KG1 (cell line): Measurements from ENCODE around the gene DDRGK1.
A peak's percentile ranks its signal among the peaks of the same experiment; 100 is the strongest.
"Not testable (repeated sequence)": the region's sequence is repeated elsewhere in the genome, so short reads cannot be mapped to it uniquely, and the experiment has no call there.

Source experiments
- DNase-seq: peaks from one replicate; lab custom pipeline; 2025; lab: John Stamatoyannopoulos, UW

The DDRGK1 gene

GRCh38 chr20:3215359-3215917 is 11.0 kb upstream of the DDRGK1 start:
- DNase-seq, result not testable (repeated sequence)

- DNase-seq, result no peak
Measured at GRCh38 chr20:3213226-3213625, 8.7 kb upstream of the DDRGK1 start.

- no peak for DNase-seq
Measured at GRCh38 chr20:3210346-3210745, 5.9 kb upstream of the DDRGK1 start.

DNA sequence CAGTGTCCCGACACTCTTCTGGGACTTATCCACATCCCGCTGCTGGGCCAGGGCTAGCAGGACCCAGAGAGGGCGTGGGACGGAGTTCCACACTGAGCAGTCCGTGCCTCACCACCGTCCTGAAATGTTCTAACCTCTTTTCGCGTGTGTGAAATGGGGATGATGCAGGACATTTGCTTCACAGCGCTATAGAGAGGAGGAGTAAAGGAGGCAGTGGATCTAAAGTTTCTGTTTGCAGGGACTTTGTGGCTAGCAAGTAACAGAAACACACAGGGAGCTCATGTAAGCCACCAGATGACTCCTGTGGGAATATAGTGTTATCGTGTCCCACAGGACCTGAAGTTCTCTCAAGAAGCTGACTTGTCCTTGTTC is 5.5 kb upstream of the DDRGK1 start:
- DNase-seq, result peak; percentile 21

DNA sequence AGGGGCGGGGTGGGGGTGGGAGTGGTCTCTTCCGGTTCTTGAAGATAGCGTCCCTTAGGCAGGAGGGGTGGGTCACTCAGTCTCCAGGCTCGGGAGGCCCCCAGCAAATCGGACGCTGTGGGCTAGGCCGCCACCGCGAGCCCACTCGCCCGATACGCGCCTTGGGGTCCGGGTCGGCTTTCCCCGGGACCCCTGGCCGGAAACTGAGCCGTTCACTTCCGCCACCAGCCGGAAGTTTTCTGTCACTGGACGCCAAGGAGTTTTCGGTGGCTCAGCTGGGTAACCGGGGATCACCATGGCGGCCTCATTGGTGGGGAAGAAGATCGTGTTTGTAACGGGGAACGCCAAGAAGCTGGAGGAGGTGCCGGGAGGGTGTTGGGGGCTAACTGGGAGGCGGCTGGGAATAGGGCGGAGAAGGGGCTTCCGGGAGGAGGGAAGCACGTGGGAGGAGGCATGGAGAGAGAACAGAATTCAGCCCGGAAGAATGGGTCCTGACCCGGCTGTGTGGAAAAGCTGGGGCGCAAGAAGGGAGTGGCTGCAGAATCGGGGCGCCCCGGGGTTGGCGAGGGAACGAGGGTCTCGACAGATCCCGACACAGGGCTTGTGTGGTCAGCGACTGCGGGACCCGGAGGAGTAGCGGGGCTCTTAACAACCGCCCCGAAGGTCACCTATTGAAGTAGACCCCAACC is 4.9 kb upstream of the DDRGK1 start, which contains the start of gene ITPA:
Gene ITPA, plus strand, starts transcription at position 242 of the 689 bp plus-strand sequence. Its CDS starts 54 bp downstream, at position 296.
- peak; percentile 53 for DNase-seq

DNA sequence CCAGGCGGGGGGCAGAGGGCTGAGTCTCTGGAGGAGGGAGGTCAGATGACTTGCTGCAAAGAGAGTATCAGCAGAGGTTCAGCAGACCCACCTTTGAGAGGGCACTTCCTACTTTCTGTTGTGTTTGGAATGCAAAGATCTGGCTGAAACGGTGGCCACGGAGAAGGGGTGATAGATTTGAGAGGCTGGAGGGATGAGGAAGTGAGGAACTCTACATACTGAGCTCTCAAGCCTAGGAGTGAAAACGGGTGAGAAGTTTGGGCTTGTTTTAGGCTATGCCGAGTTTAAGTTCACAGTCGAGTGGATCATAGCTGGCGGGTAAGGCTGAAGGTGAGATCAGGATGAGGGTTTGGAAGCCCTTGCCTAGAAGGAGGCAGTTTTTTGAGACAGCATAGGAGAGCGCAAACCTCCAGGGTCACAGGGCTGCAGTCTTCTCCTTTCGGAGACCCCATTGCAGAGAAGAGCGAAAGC is 4.3 kb upstream of the DDRGK1 start:
- no peak for DNase-seq

- DNase-seq, result no peak
Measured at GRCh38 chr20:3203315-3204123, 963 bp downstream of the DDRGK1 start.

- DNase-seq, result no peak
Measured at GRCh38 chr20:3202965-3203314, 1.5 kb downstream of the DDRGK1 start.

GRCh38 chr20:3199976-3200755 is 4.3 kb downstream of the DDRGK1 start:
- no peak for DNase-seq

- DNase-seq, result no peak
Measured at GRCh38 chr20:3199206-3199605, 5.3 kb downstream of the DDRGK1 start.

DNA sequence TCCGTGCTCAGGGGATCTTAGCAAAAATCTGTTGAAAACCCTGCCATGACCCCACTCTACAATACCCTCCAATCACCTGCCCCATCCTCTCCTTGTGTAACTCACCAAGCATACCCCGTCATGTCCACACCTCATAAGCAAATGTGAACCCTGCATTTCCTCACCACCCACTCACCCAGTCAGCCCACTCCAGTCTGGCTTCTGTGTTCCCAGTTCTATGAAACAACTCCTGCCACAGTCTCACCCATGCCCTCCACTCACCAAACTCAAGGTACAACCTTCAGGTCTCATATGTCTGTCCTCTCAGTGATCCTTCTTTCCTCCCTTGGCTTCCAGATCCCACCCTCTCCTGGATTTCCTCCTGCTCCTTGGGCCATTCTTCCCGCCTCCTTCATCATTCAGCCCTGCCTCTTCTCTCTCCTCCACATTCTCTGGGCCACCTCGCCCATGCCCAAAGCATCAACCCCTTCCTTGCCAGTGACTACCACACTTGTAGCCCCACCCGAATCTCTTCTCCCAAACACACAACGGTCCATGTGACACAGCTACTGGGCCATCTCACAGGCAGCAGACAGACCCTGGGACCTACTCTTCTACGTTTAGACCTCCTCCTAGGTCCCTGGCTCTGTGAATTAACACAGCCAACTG is 8.8 kb downstream of the DDRGK1 start:
- DNase-seq, result no peak

DNA sequence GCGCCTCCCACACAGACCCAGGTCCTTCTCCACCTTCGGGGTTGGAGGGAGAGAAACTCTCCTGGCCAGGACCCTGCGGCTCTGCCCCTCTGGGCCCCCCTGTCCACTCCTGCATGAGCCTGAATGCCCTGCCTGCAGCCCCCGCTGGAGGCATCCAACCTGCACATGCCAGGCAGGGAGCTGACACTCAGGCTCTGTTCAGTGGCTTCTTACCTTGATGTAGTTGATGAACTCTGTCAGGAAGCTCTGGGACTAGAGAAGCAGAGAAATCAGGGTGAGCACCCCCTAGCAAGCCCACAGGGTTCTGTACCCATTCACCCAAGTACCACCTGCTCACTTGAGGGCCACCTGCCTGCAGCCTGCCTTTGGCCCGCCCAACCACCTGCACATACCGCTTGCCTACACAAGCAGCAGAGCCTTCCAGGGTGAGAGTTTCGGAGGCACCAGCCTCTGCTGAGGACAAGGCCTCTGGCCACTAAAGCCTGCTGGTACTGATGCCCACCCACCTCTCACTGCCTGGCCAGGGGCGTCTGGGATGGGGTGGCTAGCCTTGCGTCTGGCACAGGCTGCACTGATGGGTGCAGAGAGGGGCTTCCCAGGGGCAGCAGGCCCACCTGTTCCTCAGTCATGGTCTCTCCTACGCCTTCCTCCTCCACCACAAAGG is 9.7 kb downstream of the DDRGK1 start:
- DNase-seq, result no peak

DNA sequence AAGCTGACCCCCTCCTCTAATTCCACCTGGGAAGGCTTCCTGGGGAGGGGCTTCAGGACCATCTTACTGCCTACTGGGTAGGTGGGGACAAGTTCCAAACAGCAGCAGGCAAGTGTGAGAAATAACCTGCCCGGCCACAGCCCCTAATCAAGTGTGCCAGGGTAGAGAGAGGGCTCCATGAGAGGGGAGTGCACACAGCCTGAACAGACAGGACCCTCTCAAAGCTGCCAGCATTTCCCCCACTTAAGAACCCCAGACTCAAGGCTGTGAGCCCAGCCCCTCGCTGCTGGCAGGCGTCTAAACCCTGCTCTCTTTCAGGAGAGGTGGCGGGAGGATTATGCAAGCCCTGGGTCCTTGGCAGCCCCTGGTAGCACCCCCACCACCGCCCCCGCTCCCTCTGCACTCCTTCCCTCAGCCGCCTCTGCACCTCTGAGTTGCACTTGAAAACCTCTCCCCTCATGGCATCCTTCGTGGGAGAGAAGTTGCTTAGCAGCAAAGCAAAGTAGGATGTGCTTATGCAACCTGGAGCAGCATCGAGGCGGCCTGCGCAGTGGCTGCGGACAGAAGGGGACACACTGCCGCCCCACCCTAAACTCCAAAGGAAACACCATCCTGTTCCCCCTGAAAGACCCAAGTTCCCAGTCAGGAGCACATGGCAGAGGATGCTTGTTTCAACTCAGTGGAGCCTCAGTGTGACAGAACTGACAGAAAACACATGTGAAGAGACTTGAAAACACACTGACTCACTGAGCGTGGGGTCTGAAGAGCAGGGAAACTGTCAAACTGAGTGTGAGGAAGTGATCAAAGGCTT is 10.5 kb downstream of the DDRGK1 start:
- DNase-seq, result no peak

- no peak for DNase-seq
Measured at GRCh38 chr20:3192226-3193015, 12.1 kb downstream of the DDRGK1 start.

DNA sequence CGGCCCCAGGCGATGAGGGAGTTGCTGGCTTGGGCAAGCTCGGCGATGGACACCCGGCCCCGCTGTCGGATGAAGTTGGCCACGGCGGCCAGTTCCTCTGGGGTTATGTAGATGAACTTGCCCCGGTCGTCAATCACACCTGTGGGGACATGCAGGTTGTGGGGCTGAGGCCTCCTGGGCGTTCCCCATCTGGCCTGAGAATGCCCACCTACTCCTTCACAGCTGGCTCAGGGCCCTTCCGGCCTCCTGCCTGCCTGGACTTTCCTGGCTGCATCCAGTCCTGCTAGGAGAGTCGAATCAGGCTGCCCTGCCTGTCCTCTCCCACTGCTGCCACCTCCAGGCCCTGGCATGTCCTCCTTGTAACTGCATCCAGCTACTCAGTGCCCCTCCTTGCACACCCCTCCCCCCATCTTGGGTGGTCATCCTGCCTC is 13.8 kb downstream of the DDRGK1 start:
- DNase-seq, result no peak

DNA sequence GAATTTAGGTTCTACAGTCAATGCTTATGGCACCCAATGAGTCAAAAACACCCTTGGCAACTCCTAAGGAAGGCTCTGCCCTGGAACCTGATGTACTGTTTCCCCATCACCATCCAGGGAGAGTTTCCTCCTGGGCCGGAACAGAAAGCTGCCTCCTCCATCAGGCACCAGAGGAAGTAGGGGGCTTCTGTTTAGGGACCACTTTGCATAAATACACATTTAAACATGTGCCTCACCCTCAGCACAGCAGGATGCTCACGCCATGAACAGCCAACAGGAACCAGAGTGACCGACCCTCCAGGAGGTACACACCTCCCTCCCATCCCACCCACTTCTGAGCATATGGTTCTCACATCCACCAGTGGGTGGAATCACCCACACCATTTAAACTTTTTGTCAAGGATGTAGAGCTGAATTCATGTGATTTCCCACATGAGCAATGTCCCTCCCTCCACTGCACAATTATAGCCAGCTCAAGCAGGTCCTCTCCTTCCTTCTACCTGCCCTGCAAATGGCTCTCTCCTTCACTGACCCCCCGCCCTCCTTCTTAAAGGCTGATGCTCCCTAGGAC is 14.8 kb downstream of the DDRGK1 start:
- no peak for DNase-seq

GRCh38 chr20:3188823-3189413 is 15.6 kb downstream of the DDRGK1 start:
- no peak for DNase-seq

DNA sequence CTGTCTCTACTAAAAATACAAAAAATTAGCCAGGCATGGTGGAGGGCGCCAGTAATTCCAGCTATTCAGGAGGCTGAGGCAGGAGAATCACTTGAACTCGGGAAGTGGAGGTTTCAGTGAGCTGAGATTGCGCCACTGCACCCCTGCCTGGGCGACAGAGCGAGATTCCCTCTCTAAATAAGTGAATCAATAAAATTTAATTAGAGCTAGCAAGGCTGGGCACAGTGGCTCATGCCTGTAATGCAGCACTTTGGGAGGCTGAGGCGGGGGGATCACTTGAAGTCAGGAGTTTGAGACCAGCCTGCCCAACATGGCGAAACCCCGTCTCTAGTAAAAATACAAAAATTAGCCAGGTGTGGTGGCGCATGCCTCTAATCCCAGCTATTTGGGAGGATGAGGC is 16.6 kb downstream of the DDRGK1 start:
- not testable (repeated sequence) for DNase-seq
